HFFc6 (cell line): ENCODE results near the gene GOLGA8T. TPM values are rescaled to one million over a fixed set of nuclear protein-coding genes. Genes with fewer than 3 reads are reported as not detected.

Experiments
- total RNA-seq, 6 experiments: library from RNA; stranded (reverse); fragmentation: NEBNext Ultra II Directional; extraction: Animal tissue kit (Norgen Biotek cat#: 25700); gene quantifications; 2 replicates in 1 of 6; 3 replicates in 5 of 6; pipeline ENCODE4 v1.2.3, GENCODE V29; 2021

Gene GOLGA8T
- total RNA-seq, 6 experiments from 2014 or later = not detected

Other genes with a start within 250 kb of the GOLGA8T start
- gene GOLGA8J, start 52.1 kb upstream of the GOLGA8T start, total RNA-seq = not detected